OCI-M2 (cell line): Measurements from ENCODE around the gene PTEN.
"Not testable (repeated sequence)": the region's sequence is repeated elsewhere in the genome, so short reads cannot be mapped to it uniquely, and the experiment has no call there.

Source experiments
- DNase-seq: peaks from one replicate; lab custom pipeline; 2025; ENCODE audit not compliant: unreplicated experiment; lab: John Stamatoyannopoulos, UW

PTEN gene

GRCh38 chr10:87863053-87863943, at the start of gene PTEN, which contains the start of gene KLLN:
Gene PTEN, plus strand, starts transcription at chr10:87863625. Its CDS starts 845 bp downstream, at chr10:87864470.
Gene KLLN, minus strand, starts transcription at chr10:87863533. Its CDS starts 1,046 bp downstream, at chr10:87862487.
- DNase-seq, result no peak

DNA sequence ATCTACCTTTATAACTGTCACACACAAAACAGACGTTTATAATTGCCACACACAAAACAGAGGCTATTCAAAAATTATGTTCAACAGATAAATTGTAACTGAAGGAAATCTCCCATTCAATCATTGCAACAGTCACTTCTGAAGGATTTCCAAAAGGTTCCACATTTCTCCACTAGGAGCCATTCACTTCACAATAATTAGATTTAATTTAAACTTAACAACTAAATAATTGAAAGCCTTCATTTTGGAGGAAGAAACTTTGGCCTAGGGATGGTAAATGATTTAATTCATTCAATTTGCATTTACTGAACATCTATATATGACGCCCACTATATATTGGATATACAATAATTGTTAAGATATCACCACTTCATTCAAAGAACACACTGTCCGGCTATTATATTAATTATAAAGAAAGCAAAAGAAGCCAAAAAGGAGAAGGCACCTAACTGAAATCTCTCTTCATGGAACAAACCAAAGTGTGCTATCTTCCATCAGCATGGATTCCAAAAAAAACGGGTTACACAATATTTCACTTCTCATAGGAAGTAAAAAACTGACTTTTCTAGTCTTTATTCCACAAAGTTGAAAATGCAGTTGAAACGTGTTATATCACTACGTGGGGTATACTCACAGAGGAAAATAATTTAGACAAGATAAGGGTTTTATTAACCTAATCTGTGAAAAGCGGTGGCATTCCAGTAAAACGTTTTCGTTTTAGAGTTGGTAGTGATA, 47.1 kb upstream of the PTEN start:
- DNase-seq, result no peak

DNA sequence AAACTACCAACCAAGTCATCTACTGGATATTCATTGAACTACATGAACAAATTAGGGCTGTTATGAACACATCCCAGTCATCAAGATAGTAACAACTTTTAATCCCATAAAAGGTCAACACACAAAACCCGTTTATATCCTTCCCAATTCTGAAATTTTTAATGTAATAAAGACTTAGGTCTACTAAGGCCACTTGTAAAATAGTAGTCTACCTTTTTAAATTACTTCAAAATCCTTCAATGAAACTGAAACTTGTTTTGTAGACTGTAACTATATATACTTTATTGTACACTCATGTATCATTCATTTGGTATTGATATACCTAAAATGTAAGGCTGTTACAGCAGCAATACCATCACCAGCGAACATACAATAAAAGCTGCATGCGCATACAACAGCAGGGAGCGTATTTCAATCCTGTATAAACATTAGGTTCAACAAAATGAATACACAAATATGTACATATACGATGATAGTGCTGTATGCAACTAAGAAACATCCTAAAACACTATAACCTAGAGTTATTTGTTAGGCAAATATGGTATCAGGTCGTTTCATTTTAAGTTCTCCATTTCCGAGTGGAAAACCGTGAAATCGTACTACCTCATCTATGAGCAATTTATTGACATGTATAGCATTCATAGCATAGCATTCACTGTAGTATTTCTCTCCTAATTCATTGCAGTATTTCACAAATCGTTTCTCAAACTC, 46.4 kb upstream of the PTEN start:
- no peak for DNase-seq

GRCh38 chr10:87817609-87818504, 45.6 kb upstream of the PTEN start, which contains the start of gene ATAD1:
Gene ATAD1, minus strand, starts transcription at chr10:87818226. Its CDS starts 3,627 bp downstream, at chr10:87814599.
- peak; percentile 78 for DNase-seq

DNA sequence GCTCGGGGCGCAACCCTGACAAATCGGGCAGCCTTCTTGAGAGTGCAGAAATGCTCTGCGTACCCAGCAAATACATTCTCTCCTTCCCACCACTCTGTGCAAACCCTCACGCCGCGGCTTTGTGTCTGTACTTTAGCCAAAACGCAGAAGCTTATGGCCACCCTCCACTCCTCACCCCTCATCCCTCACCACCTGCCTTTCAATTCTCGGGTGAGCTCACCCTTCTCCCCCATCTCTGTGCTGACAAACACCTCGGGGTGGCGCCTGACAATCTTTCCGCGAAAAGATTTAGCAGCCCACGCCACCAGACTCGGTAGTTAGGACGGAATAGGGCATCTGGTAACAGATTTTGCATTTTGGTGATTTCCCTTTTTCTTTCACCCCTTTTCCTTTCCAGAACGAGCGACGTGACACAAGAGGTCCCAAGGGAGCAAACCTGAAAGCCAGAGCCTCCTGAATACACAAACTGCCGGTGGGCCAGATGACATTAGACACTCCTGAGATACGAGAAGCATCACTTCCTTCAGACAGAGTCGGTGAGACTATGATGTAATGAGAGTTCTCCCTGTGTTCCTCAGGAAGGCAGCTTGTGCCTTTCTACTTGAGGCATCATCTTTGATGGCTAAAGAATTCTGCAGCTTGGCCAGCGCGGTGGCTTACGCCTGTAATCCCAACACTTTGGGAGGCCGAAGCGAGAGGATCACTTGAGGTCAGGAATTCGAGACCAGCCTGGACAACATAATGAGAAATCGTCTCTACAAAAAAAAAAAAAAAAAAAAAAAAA, 44.7 kb upstream of the PTEN start:
- no peak for DNase-seq

GRCh38 chr10:87819289-87819585, 44.2 kb upstream of the PTEN start:
- no peak for DNase-seq

- DNase-seq, result no peak
These were observed 36.8 kb upstream of the PTEN start for GRCh38 chr10:87826653-87827052.

DNA sequence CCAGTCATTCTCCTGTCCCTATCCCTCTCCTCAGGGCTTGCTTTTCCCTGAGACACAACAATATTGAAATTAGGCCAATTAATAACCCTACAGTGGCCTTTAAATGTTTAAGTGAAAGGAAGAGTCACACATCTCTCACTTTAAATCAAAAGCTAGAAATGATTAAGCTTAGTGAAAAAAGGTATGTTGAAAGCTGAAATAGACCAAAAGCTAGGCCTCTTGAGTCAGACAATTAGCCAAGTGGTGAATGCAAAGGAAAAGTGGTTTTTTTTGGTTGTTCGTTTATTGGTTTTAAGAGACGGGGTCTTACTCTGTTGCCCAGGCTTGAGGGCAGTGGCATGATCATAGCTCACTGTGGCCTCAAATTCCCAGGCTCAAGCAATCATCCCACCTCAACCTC, 35.7 kb upstream of the PTEN start:
- no peak for DNase-seq

- DNase-seq, result not testable (repeated sequence)
These were observed 34.4 kb upstream of the PTEN start for GRCh38 chr10:87829051-87829450.

DNA sequence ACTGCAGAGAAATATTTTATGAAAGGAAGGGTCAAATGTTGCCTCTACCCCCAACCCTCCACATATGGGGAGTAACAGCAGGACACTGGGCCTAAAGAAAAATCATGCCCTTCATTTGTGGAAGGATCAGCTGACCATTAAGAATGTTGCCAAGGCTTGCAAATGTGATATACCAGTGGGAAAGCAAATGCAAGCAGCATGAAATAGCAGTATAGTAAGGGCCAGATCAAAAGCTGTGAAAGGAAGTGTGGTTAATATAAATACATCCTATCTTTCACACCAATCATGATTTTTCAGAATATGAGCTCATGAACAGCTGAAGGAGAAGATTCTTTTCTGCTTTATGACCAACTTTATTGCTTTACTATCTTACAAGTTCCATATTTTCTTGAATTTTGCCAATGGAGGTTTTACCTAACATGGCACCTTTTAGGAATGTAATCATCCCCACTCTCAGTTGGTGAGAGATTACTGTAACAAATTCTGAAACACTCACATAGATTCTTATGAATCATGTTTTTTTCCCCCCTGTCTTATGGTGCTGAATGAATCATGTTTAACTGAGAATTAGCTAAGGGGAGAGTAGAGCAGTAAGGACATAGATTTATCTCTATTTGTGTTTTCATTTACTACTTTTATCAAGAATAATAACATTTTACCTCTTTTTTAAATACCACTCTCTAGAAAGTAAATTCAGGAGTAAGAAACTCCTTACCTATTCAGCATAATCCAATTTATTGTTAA, 33.3 kb upstream of the PTEN start:
- DNase-seq, result no peak

GRCh38 chr10:87836098-87836497, 27.3 kb upstream of the PTEN start:
- no peak for DNase-seq

DNA sequence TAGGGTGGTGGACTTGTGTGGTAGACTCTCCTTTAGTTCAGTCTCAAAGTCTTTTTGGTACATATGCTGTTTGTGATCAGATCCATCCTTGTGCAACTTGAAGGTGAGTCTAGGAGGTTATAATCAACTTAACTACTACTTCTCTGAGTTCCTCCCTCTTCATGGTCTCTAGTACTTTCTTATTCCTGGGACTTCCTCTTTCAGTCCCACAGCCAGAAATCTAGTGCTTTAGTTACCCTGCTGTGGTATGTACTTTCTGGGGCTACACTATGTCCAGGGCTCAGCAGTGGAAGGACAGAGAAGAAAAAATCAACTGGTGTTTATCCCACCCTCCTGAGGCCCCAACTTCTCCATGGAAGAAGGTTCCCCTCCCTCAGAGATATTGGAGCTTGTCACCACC, 26.0 kb upstream of the PTEN start:
- no peak for DNase-seq

- DNase-seq, result no peak
These were observed 24.8 kb upstream of the PTEN start for GRCh38 chr10:87838650-87839049.

DNA sequence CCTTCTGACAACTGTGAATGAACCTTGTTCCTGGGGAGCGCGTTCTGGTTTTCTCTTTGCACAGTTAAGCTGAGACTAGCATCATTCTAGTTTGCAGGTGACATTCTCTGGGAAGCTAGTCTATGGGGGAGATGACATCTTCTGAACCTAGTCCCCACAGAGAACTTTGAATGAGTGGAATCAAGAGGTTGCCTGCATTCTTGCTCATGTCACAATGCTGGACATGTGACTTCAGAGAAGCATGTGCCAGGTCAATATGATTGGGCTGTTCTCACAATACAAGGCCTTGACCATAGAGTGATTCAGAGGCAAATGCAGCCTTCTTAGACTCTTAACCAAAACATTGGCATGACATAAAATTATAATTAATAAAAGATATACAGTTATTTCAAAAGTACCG, 22.2 kb upstream of the PTEN start:
- no peak for DNase-seq

DNA sequence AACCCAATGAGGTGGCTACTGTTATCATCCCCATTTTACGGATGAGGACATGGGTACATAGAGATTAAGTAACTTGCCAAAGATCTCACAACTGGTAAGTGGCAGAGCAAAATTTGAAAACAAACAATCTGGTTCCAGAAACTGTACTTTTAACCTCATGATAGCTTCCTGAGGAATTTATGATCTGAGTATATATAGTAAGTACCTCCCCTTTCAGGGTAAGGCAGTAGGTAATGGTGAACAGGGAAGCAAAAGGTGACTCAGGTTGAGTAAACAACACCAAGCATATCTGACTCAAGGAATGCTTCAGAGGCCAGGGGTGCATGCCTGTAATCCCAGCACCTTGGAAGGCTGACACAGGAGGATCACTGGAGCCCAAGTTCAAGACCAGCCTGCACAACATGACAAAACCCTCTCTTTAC, 21.2 kb upstream of the PTEN start:
- no peak for DNase-seq

DNA sequence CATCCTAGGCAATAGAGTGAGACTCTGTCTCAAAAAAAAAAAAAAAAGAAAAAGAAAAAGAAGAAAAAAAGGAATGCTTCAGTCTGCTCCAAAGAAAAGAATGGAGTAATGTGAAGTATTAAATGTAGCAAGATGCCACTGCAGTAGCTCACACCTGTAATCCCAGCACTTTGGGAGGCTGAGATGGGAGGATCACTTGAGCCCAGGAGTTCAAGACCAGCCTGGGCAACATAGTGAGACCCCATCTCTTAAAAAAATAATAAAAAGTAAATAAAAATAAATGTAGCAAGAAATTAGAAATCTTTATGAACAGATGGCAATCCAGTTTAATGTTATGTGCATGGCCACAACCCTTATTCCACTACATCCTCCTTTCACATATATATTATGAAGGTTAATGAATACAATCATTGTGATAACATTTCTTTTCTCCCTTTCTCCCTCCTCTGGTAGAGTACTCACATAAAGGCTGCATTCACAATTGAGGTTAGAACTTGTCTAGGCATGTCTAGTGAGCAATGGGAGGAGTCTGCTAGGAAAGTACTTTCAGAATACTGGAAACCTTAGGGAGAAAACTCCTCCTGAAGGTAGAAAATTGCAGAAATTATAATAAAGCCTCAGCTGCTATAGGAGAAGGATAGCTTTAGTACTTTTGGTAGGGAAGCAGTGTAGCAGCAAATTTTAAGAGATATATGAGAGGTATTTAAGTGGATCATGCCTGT, 20.5 kb upstream of the PTEN start:
- DNase-seq, result no peak

DNA sequence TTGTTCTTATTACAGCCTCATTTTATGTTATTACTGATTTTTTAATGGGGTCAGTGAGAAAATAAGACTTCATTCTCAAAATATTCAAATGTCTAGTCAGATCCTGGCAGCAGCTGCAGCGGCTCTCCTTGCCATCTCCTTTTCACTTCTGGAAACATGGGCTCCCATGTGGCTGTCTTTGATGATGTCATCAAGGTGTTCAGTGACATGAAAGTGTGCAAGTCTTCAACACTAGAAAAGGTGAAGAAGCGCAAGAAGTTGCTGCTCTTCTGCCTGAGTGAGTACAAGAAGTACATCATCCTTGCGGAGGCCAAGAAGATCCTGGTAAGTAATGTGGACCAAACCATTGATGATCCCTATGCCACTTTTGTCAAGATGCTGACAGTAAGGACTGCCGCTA, 19.7 kb upstream of the PTEN start:
- no peak for DNase-seq

DNA sequence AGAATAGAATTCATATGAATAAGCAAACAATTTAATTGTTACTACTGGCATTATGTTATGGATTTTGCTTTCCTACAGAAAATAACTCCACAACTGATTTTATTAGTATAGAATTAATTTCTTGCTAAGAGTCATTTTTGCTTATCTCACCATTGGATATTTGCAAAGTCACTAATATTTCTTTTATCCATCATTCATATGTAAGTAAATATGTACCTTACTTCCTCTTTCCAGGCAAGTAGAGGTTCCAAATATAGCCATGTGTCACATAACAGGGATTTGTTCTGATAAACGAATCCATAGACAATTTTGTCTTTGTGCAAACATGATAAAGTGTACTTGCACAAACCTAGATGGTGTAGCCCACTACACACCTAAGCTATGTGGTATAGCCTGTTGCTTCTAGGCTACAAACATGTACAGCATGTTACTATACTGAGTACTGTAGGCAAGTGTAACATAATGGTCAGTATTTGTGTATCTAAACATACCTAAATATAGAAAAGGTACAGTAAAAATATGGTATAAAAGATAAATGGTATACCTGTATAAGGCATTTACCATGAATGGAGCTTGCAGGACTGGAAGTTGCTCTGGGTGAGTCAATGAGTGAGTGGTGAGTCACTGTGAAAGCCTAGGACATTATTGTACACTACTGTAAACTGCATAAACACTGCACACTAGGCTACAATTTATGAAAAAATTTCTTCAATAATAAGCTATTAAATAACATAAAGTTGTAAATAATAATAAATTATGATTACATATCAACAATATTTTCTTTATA, 18.4 kb upstream of the PTEN start:
- no peak for DNase-seq
